Heart left ventricle (tissue), 13 donors: ENCODE results near the gene TMEM242.

Experiments used
- CTCF ChIP-seq, 12 donors: fragments of 200-600 bp; sonication (generic) in 4 of 12; IDR thresholded peaks; one replicate each; pipeline versions ENCODE4 v1.5.0 to v1.8.0; 2018 to 2022; ENCODE audit warnings: antibody characterized with exemption in 12 of 12, mild to moderate bottlenecking in 5 of 12
- POLR2A ChIP-seq, 2 donors: fragments of 450-650 bp; IDR thresholded peaks; one replicate each; pipeline ENCODE4 v1.6.1; 2017; ENCODE audit warnings: antibody characterized with exemption in 2 of 2, mild to moderate bottlenecking in 2 of 2, moderate library complexity in 2 of 2
- donor health status: ischemic (EF 13 %, LVEDD 7.1; RV severe dilation, severe dysfunction).
- donor health status: DM: no; HTN: yes; CAD: no.
- donor health status: DM: no; HTN: no; CAD: no.
- donor health status: ischemic (EF 25% LVEDD 6.9; RV normal size, moderate dysfunction).
- donor health status: ischemic (EF 25% LVEDD 5.7; RV mildly dilated, moderate dysfunction).
- donor health status: ischemic (EF 35%, LVEDD 5.7; RV mildly dilated, moderate dysfunction).
- donor health status: nonischemic (EF 11% LVEDD 7.7; RV severe dilation, severe dysfunction).
- donor health status: DM: yes; HTN: yes; CAD: no.
- donor health status: PGD.
- donor health status: ischemic (EF 29% LVEDD 5.4; RV normal size, mild dysfunction).
- donor health status: nonischemic (EF 23%, LVEDD 6.1; RV moderate dilation, normal function).

GRCh38 chr6:157268835-157269234 is 54.5 kb downstream of the TMEM242 start:
- TF ChIP-seq CTCF (IDR thresholded peaks at IDR 0.05) = no peak
- no peak for TF ChIP-seq POLR2A (IDR thresholded peaks at IDR 0.05)
